Ovary (tissue), 9 donors: Measurements from ENCODE around the gene KSR1. TPM values are rescaled to one million over a fixed set of nuclear protein-coding genes. Genes with fewer than 3 reads are reported as not detected.

ENCODE experiments used
- DNase-seq, 5 donors: peaks; one replicate each; pipeline ENCODE4 v3.0.0-alpha.2; 2019 to 2020
- H3K27ac ChIP-seq, 2 donors: fragments of 200-600 bp; one replicate each; pipeline versions ENCODE4 v1.5.1 to v1.8.0; 2019 to 2022
- H3K27me3 ChIP-seq: fragments of 200-600 bp; one replicate; pipeline ENCODE4 v1.8.0; 2022
- H3K36me3 ChIP-seq: fragments of 200-600 bp; sonication (generic); one replicate; pipeline ENCODE4 v1.5.1; 2019
- H3K4me1 ChIP-seq: one replicate; pipeline ENCODE4 v1.8.1; 2013; ENCODE audit warnings: mild to moderate bottlenecking, moderate library complexity; ENCODE audit not compliant: insufficient read depth
- H3K4me3 ChIP-seq: fragments of 200-600 bp; sonication (generic); one replicate; pipeline ENCODE4 v1.5.1; 2017
- H3K9me3 ChIP-seq, 2 donors: fragments of 200-600 bp in 1 of 2; sonication (generic) in 1 of 2; one replicate each; pipeline versions ENCODE4 v1.5.1 to v1.8.1; 2013 to 2019; ENCODE audit warnings: mild to moderate bottlenecking in 1 of 2, moderate library complexity in 1 of 2
- CTCF ChIP-seq, 3 donors: fragments of 450-650 bp in 2 of 3; fragments of 200-600 bp in 1 of 3; IDR thresholded peaks; one replicate each; pipeline versions ENCODE4 v1.5.1 to v1.8.0; 2016 to 2022; ENCODE audit warnings: antibody characterized with exemption in 3 of 3, mild to moderate bottlenecking in 1 of 3
- EP300 ChIP-seq: sonication (generic); formaldehyde crosslinking; IDR thresholded peaks from one replicate; pipeline ENCODE4 v1.6.1; 2017; ENCODE audit warnings: antibody characterized with exemption
- POLR2A ChIP-seq: fragments of 450-650 bp; IDR thresholded peaks from one replicate; pipeline ENCODE4 v1.6.1; 2017; ENCODE audit warnings: antibody characterized with exemption, mild to moderate bottlenecking, moderate library complexity
- WGBS, 3 donors: extraction: QIAGEN DNeasy Blood & Tissue Kit in 1 of 3; methylation state at CpG; one replicate each; pipeline versions ENCODE4 v1.1.5 to v1.1.7; 2013 to 2017; 5-methylcytosine and 5-hydroxymethylcytosine counted together
- intact Hi-C, 4 donors: fragments of 100-400 bp; cut with DNase I; formaldehyde crosslinking; loops; one replicate each; pipeline versions ENCODE4 v1.11.0 to v1.15.1; 2022 to 2023
- polyA plus RNA-seq, 2 donors: library from polyadenylated mRNA; stranded (reverse); fragments of 200-250 nt in 1 of 2; fragments of 350-450 nt in 1 of 2; fragmentation: Illumina TruSeq in 1 of 2; extraction: RNeasy Lipid Tissue Mini Kit (QIAGEN cat#74804) in 1 of 2; gene quantifications; one replicate each; pipeline ENCODE4 v1.2.3, GENCODE V29; 2013 to 2014
- total RNA-seq, 7 donors: library from RNA; depleted of rRNA in 2 of 7; stranded (reverse); fragments of >200 nt in 2 of 7; fragmentation: NEBNext Ultra II Directional in 3 of 7; extraction: Animal tissue kit (Norgen Biotek cat#: 25700) in 3 of 7; gene quantifications; one replicate each; pipeline versions ENCODE4 v1.1.0 to v1.2.4, GENCODE V29; 2016 to 2023
- donor health status: DM: no; HTN: no; CAD: no; lungs with moderate emphysema.
- donor health status: DM: no; HTN: no; CAD: no.
- donor health status: Bipolar disorder and iron deficiency.
- donor health status: DM: yes; HTN: yes; CAD: no.
- donor health status: DM: no; HTN: no; CAD: no.
- donor health status: DM: yes; HTN: yes; CAD: no.

Gene KSR1
- total and polyA plus RNA-seq, 9 donors: 27.7 to 84.8 (median 39.5) TPM

- no peaks in the 10 kb centered on the region for H3K9me3 ChIP-seq
- intact Hi-C loops: no loop called here
- peaks cover 10% of the 10 kb centered on the region for H3K4me1 ChIP-seq
- DNase-seq: no peak
- no peaks in the 10 kb centered on the region for H3K27me3 ChIP-seq
- H3K27ac ChIP-seq: no peak overlapping the region
- 86 to 89% (median 88%) methylated on average over 7 of the region's 7 CpGs for WGBS, 3 donors
- no peak overlapping the region for H3K4me3 ChIP-seq
- TF ChIP-seq EP300 (no peak), CTCF (IDR thresholded peaks at IDR 0.05) (no peak), POLR2A (no peak)
- H3K36me3 ChIP-seq: no peaks in the 10 kb centered on the region
These were observed 116.4 kb downstream of the KSR1 start for GRCh38 chr17:27572665-27573064.

- Histone ChIP-seq H3K27me3 (no peaks in the 10 kb centered on the region), H3K27ac (no peak overlapping the region), H3K36me3 (no peaks in the 10 kb centered on the region), H3K4me3 (no peak overlapping the region), H3K4me1 (peaks cover 12% of the 10 kb centered on the region), H3K9me3 (no peaks in the 10 kb centered on the region)
- 95 to 96% (median 96%) methylated on average over 5 of the region's 5 CpGs for WGBS, 3 donors
- no peak for DNase-seq
- intact Hi-C loops: no loop called here
- TF ChIP-seq POLR2A: no peak
- no peak for TF ChIP-seq CTCF (IDR thresholded peaks at IDR 0.05)
- TF ChIP-seq EP300: no peak
These were observed 117.3 kb downstream of the KSR1 start for GRCh38 chr17:27573548-27573947.

DNA sequence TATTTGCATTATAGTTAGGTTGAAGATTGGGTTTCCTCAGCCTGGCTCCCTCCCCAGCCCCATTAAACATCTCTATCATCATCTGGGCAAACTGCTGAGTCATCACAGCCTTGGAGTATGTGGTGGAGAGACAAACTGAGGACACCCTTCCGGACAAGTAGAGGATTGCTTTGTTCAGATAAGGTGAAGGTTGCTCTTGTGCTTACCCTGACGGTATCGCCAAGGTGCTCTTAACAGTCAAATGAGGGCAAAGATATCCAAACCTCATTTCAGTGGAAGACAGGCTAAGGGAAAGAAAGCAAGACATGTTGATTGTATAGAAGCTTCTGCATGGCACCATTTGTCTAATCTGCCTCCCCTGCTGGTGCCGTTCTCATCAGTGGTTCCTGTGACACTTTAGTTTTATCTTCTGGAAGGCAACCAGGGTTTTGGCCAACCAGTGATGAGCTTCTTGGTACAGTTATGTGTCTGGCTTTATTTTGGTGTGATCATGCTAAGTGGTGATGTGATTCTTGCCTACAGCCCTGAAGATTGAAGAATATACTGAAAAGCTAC lies 117.8 kb downstream of the KSR1 start:
- 65 to 74% (median 72%) methylated on average over 4 of the region's 4 CpGs for WGBS, 3 donors
- peaks cover 12% of the 10 kb centered on the region for H3K4me1 ChIP-seq

DNA sequence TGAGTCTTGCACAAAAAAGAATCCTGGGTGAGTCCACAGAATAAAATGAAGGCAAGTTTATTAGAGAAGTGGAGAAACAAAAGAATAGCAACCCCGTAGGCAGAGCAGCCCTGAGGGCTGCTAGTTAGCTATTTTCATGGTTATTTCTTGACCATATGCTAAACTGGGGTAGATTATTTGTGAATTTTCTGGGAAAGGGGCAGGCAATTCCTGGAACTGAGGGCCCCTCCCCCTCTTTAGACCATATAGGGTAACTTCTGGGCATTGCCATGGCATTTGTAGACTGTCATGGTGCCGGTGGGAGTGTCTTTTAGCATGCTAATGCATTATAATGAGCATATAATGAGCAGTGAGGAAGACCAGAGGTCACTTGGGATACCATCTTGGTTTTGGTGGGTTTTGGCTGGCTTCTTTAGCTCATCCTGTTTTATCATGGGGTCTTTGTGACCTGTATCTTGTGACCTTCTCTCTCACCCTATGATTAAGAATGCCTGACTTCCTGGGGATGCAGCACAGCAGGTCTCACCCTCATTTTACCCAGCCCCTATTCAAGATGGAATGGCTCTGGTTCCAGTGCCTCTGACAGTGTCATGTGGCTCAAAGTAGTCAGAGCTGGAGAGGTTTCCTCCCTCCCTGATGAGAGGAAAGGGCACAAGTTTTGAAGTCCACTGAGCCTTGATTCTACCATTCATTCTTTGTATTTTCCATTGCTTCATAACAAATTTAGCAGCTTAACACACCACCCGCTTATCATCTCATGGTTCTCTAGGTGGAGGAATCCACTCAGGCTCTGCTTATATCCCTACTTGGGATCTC lies 119.1 kb downstream of the KSR1 start:
- H3K4me1 ChIP-seq: peaks cover 9% of the 10 kb centered on the region
- H3K27me3 ChIP-seq: no peaks in the 10 kb centered on the region
- no peaks in the 10 kb centered on the region for H3K9me3 ChIP-seq
- DNase-seq: no peak
- H3K36me3 ChIP-seq: no peaks in the 10 kb centered on the region
- no peak overlapping the region for H3K4me3 ChIP-seq
- H3K27ac ChIP-seq: no peak overlapping the region
- intact Hi-C loops: no loop called here
- 90 to 94% (median 92%) methylated on average over 3 of the region's 3 CpGs for WGBS, 3 donors
- TF ChIP-seq CTCF (IDR thresholded peaks at IDR 0.05): no peak
- no peak for TF ChIP-seq POLR2A
- TF ChIP-seq EP300: no peak

More for the DNA sequence above, 117.8 kb downstream of the KSR1 start:
- Histone ChIP-seq H3K36me3 (no peaks in the 10 kb centered on the region), H3K27ac (no peak overlapping the region), H3K27me3 (no peaks in the 10 kb centered on the region), H3K4me3 (no peak overlapping the region), H3K9me3 (no peaks in the 10 kb centered on the region)
- TF ChIP-seq POLR2A: no peak
- TF ChIP-seq CTCF (IDR thresholded peaks at IDR 0.05): no peak
- TF ChIP-seq EP300: no peak
- intact Hi-C loops: no loop called here
- no peak for DNase-seq
